Measurements from ENCODE around the gene ACTG2.
"Not testable (repeated sequence)": the region's sequence is repeated elsewhere in the genome, so short reads cannot be mapped to it uniquely, and the experiment has no call there.

ACTG2 gene

GRCh38 chr2:73893764-73894474 is 1.1 kb downstream of the ACTG2 start:
- DNase-seq, result no peak

GRCh38 chr2:73894475-73894850 is 1.7 kb downstream of the ACTG2 start:
- DNase-seq, result no peak

DNA sequence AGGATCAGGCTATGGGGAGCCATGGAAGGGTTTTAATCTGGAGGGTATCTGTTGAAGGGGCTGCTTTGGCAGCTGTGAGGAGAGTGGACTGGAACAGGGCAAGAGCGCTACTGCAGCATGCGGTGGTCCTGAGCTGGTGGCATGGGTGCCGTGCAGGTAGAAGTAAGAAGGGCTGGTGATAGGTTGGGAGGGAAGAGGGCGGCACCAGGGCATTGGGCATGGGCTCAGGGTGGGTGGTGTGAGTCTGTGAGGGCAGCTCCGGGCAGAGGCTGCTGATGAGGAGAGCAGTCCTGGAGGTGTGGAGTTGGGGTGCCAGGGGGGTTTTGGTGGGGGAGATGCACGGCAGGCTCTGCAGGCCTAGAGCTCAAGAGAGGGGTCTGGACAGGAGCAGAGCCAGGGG is 2.1 kb downstream of the ACTG2 start:
- no peak for DNase-seq

DNA sequence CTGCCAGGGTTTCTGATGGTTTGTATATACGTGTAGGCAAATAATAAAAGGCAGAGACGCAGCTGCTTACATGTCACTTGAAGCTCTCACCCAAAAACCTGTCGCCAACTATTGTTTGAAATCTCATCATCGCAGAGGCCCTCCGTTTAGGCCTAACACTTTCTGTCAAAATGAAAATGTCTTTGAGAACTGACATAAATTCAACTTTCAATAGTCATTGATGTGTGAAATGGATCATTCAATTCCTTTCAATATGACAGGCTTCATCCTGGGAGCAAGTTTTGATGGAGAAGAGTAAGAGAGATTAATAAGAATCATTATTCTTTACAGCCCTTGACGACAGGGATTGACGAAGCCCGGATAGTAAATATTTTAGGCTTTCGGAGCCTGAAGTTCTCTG is 2.7 kb downstream of the ACTG2 start:
- no peak for DNase-seq

DNA sequence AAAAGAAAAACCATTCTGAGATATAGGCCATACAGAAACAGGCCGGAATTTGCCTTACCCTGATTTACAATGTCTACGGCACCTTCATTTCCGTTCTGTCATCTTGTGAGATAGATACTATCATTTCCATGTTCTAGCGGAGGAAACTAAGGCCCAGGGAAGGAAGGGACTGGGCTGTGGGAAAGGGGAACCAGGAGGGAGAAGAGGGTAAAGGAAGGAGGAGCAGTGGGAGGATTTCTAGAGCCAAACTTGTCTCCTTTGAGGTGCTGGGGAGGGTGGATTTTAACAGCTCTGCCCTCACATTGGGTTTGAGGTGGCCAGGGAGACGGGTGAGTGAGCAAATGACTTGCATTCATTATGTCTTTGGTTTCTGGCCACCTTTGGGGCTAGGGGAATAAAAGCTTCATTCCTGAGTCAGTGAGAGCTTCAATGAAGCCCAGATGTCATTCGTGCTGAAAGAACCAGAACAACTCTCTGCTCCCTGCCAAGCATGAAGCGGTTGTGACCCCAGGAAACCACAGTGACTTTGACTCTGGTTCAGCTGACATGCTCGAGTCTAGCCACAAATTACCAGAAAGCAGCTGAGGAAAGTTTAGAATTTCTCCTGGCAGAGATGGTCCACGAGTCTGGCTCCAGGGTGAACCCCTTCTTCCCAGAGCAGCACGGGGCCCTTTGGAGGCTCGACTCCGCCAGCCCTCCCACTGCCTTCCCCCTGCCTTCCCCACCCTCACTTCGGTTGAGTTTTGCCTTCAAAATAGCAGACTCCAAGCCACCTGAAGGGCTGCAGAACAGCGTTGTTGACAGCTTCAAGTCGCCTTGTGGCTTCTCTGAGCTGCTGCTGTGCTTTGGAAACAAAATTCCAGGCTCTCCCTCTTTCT is 3.8 kb downstream of the ACTG2 start:
- no peak for DNase-seq

GRCh38 chr2:73897240-73897583 is 4.4 kb downstream of the ACTG2 start:
- DNase-seq, result no peak

- no peak for DNase-seq
Observed at GRCh38 chr2:73897934-73898333, 5.1 kb downstream of the ACTG2 start.

- no peak for DNase-seq
Observed at GRCh38 chr2:73899801-73900336, 7.1 kb downstream of the ACTG2 start.

DNA sequence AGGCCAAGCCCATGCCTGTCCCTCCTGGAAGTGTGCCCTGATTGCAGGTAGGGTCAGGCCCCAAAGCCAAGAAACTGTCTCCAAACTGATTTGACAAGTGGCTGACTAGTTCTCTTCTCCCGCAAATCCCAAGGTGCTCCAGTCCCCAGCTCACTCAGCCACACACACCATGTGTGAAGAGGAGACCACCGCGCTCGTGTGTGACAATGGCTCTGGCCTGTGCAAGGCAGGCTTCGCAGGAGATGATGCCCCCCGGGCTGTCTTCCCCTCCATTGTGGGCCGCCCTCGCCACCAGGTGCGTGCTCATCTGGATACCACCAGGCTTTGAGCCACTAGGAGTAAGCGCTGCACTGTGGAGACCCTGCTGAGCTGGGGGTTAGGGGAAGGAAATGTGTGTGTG is 8.3 kb downstream of the ACTG2 start:
- no peak for DNase-seq

- no peak for DNase-seq
Observed at GRCh38 chr2:73902284-73902683, 9.5 kb downstream of the ACTG2 start.

DNA sequence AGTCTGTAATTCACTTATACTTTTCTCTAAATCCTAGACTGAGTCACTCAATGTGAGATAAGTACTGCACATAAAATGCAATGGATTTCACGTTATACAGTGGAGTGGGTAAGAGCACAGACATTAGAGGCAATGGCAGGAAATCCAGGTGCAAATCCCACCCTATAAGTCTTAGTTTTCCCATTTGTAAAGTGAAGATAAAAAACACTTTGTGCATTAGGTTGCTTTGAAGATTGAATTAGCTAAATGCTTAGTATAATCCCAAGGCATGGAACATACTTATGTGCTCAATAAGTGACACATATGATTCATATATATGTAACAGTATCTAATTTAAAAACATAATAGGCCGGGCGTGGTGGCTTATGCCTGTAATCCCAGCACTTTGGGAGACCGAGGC is 10.5 kb downstream of the ACTG2 start:
- DNase-seq, result no peak

- not testable (repeated sequence) for DNase-seq
Observed at GRCh38 chr2:73903949-73904613, 11.3 kb downstream of the ACTG2 start.

DNA sequence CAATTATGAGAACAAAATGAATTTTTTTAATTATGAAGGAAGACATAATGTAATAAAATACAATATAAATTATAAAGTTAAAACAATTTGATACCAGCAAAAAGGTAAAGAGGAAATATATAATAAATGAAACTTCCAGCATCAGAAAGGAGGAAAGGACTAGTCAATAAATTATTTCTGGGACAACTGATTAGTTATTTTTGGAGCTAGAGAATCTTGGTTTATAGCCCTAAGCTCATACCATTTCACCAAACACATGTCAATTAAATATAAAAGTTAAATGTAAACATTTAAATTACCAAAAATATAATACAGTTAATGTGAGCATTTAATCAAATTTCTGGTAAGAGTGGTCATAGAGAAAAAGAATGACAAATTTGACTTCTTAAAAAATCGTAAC is 12.1 kb downstream of the ACTG2 start:
- DNase-seq, result no peak

GRCh38 chr2:73906847-73907505 is 14.2 kb downstream of the ACTG2 start:
- no peak for DNase-seq

DNA sequence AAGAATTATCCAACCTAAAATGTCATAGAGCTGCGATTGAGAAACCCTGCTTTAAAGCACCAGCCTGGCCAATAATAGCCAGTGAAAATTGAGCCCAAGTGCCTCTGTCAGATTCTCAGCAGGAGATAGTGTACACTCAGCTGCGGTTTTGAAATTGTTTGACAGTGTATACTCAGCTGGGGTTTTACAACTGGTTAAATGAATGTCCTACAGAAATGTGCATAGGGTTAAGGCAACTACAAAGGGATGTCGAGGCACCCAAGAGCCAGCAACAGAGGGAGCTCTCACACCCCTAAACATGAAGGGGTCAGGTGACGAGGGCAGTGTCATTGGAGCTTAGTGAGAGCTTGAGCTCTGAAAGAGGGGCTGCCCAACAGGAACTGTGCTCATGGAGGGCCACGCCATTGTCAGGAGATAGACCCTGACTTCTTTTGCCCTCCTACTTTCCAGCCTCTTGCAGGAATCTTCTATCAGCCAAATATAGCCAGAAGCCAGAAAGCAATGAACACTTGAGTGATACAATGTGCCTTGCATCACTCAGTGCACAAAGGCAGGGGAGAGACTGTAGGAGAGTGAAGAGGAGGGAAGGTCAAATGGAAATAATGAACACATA is 15.1 kb downstream of the ACTG2 start:
- DNase-seq, result no peak

DNA sequence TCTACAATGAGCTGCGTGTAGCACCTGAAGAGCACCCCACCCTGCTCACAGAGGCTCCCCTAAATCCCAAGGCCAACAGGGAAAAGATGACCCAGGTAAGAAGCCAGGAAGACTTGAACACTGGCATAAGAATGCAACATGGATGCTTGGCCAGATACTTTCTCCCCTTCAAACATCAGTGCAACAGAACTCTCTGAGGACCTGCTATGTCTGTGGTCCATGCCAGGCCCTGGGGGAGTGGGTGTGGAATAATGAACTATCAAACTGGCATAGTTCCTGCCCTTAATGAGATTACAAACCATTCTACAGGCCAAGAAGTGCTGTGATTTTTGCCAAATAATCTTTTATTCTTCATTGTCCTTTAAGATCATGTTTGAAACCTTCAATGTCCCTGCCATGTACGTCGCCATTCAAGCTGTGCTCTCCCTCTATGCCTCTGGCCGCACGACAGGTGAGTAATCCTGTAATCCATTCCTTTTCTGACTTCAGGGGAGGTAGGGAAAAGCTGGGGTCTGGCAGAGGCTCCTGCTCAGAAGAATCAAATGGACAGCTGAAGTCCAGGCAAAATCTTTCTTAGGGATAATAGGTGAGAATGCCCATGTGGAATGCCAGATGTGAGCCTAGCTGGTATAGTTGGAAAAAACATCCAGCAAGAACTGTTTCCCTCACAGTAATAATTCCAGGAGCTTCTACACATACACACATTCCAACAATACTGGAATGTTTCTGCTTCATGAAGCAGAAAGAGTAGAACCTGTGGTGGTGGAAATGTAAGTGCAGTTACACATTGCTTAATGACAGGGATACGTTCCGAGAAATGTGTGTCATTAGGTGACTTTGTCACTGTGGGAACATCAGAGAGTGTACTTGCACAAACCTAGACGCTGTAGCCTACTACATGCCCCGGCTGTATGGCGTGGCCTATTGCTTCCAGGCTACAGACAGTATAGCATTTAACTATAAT is 16.2 kb downstream of the ACTG2 start:
- no peak for DNase-seq

GRCh38 chr2:73910873-73911547 is 18.2 kb downstream of the ACTG2 start:
- no peak for DNase-seq

GRCh38 chr2:73911548-73912208 is 18.9 kb downstream of the ACTG2 start:
- DNase-seq, result no peak

DNA sequence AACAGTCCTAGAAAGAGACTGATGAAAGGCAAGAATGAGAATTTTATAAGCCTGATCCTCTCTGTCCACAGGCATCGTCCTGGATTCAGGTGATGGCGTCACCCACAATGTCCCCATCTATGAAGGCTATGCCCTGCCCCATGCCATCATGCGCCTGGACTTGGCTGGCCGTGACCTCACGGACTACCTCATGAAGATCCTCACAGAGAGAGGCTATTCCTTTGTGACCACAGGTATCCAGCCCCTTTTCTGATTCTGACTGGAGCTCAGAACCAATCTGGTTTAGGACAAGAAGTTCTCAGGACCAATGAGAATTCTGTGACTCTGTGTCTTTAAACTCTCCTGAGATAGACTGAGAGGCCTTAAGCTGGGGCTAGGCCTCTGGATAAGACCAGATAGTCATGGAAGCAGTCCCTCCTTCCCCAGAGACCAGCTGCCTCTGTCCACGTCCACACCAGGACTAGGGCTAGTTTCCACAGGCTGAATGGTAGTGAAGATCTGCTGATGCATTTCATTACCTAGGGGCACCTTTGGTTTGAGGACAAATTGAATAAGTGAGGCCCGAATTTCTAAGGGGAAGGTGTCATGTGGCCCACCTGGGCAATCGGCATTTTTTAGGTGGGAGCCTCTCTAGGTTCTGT is 20.7 kb downstream of the ACTG2 start:
- DNase-seq, result no peak

GRCh38 chr2:73914667-73915066 is 21.9 kb downstream of the ACTG2 start:
- no peak for DNase-seq
